ENCODE data around the gene GLP1R. TPM values are rescaled to one million over a fixed set of nuclear protein-coding genes. Genes with fewer than 3 reads are reported as not detected.

GLP1R gene
- total and polyA plus RNA-seq, 2 of the 4 experiments (the other 2 are of a cell fraction) = not detected

DNA sequence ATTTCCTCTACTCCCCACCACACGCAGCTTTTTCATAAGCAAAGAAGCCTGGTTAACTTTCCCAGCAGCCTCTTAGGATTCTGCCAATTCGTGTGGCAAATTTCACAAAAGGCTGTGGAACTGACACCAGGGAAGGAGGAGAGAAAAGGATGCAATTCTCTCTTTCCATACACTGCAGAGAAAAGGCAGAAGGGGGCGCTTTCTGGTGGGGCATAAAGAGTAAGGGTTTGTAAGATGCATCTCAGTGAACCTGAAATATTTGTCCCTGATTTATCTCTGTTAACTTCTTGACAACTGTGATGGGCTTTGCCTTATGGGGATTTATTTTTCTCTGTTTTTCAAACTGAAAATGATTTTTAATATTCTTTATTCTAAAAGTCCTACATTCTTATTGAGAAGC is 45.5 kb upstream of the GLP1R start (continued):
- TF ChIP-seq, protein P1, sequence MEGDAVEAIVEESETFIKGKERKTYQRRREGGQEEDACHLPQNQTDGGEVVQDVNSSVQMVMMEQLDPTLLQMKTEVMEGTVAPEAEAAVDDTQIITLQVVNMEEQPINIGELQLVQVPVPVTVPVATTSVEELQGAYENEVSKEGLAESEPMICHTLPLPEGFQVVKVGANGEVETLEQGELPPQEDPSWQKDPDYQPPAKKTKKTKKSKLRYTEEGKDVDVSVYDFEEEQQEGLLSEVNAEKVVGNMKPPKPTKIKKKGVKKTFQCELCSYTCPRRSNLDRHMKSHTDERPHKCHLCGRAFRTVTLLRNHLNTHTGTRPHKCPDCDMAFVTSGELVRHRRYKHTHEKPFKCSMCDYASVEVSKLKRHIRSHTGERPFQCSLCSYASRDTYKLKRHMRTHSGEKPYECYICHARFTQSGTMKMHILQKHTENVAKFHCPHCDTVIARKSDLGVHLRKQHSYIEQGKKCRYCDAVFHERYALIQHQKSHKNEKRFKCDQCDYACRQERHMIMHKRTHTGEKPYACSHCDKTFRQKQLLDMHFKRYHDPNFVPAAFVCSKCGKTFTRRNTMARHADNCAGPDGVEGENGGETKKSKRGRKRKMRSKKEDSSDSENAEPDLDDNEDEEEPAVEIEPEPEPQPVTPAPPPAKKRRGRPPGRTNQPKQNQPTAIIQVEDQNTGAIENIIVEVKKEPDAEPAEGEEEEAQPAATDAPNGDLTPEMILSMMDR (conservative IDR thresholded peaks at IDR 0.05; ENCODE audit: low read depth, low read length) = no peak
- TF ChIP-seq RFX5 (IDR thresholded peaks at IDR 0.05; ENCODE audit: low read depth, low read length) = no peak

DNA sequence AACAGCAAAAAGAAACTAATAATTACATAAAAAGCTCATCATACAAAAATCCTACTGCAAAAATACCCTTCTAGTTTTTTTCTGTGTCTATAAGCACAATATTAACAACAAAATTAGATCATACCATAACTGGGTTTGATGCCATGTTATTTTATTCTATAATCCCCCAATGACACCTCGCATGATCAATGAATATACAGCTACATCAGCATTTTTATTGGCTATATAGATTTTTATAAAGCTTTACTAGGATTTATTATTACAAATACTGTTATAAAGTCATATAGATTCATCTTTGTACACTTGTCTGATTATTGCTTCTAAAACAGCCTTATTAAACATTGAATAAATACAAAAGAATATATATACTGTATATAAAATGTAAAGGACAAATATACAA is 45.1 kb upstream of the GLP1R start:
- POLR2A ChIA-PET (ENCODE audit: unreplicated experiment) = no interaction called here
- Histone ChIP-seq H3K56ac (ENCODE audit: extremely low read depth, insufficient read depth, low read length) (no peak overlapping the region), H3K14ac (replicated peaks; ENCODE audit: low read depth, low read length) (no peak overlapping the region), H2BK20ac (ENCODE audit: low read depth, low read length) (no peak overlapping the region), H2AK5ac (ENCODE audit: low read depth, low read length) (no peak overlapping the region), H3K4ac (ENCODE audit: low read depth, low read length) (no peak overlapping the region), H3K9ac (ENCODE audit: low read depth, low read length) (no peak overlapping the region), H3K27ac (ENCODE audit: insufficient read depth, low read length) (no peak overlapping the region), H3K9me3 (ENCODE audit: control insufficient read depth, insufficient read depth, low read length) (no peaks in the 10 kb centered on the region), H4K5ac (ENCODE audit: low read depth, low read length) (no peak overlapping the region), H3K4me3 (ENCODE audit: insufficient read depth, low read depth, low read length) (no peak overlapping the region), H3K23ac (ENCODE audit: low read depth, low read length) (no peak overlapping the region), H2BK5ac (ENCODE audit: low read depth, low read length, poor library complexity, severe bottlenecking) (no peak overlapping the region), H3K27me3 (ENCODE audit: control insufficient read depth, insufficient read depth, low read length) (no peaks in the 10 kb centered on the region; the same call in 1 of the 2 replicates), H2BK120ac (ENCODE audit: low read depth, low read length) (no peak overlapping the region), H3K4me2 (ENCODE audit: low read depth, low read length) (no peak overlapping the region), H4K91ac (ENCODE audit: insufficient read depth, low read depth, low read length) (no peak overlapping the region), H3K18ac (ENCODE audit: low read depth, low read length) (no peak overlapping the region), H2BK15ac (ENCODE audit: low read depth, low read length) (no peak overlapping the region), H2AFZ (replicated peaks; ENCODE audit: low read length, poor library complexity) (no peak overlapping the region), H4K20me1 (ENCODE audit: insufficient read depth, low read length) (no peaks in the 10 kb centered on the region), H4K8ac (ENCODE audit: low read depth in 2 of 2, low read length in 2 of 2) (no peak overlapping the region), H3K4me1 (ENCODE audit: control insufficient read depth, insufficient read depth, low read length) (no peaks in the 10 kb centered on the region), H3K36me3 (ENCODE audit: control insufficient read depth, insufficient read depth, low read length) (no peaks in the 10 kb centered on the region), H2AK9ac (replicated peaks; ENCODE audit: low read depth, low read length, poor library complexity) (no peak overlapping the region), H3K79me1 (ENCODE audit: low read depth in 1 of 2, low read length in 2 of 2) (no peaks in the 10 kb centered on the region), H3K9me1 (ENCODE audit: insufficient read depth, low read length) (no peaks in the 10 kb centered on the region)
- no CpG with 5 or more reads among the region's 1 CpG for WGBS, 2 experiments (ENCODE audit: extremely low coverage in 2 of 2, insufficient read length in 1 of 2)
- in situ Hi-C loops (cut with MboI; ENCODE audit: low sequenced_read_pairs) = no loop called here
- no peak for TF ChIP-seq BHLHE40 (IDR thresholded peaks at IDR 0.05; ENCODE audit: low read depth, low read length)
- peak; percentile 74 for TF ChIP-seq MAFK (IDR thresholded peaks at IDR 0.05; ENCODE audit: low read depth, low read length)
- BruUV-seq (replicated peaks) = no TSS peak
- dilution Hi-C loops (cut with HindIII; ENCODE audit: low sequenced_read_pairs, unreplicated experiment) = no loop called here
- intact Hi-C loops (cut with micrococcal nuclease) = no loop called here
- CTCF ChIA-PET = no interaction called here
- ATAC-seq (ENCODE audit: low read depth) (no peak), DNase-seq (no peak)
